SIG-M5 treated with dmso at 0.1 percent for 504 hours (cell line): ENCODE results near the gene NRAP.

ENCODE experiments used
- DNase-seq: peaks from one replicate; lab custom pipeline; 2025; ENCODE audit not compliant: unreplicated experiment; lab: John Stamatoyannopoulos, UW

NRAP gene

GRCh38 chr10:113663908-113664307, at the start of gene NRAP:
NRAP (minus strand) TSS chr10:113664041; CDS start chr10:113663882, 159 bp downstream.
- no peak for DNase-seq

- DNase-seq = no peak
Observed at GRCh38 chr10:113713640-113713982, 49.8 kb upstream of the NRAP start.

GRCh38 chr10:113712755-113713639, 49.2 kb upstream of the NRAP start:
- DNase-seq = no peak

GRCh38 chr10:113712024-113712423, 48.2 kb upstream of the NRAP start:
- no peak for DNase-seq

GRCh38 chr10:113711142-113711541, 47.3 kb upstream of the NRAP start:
- DNase-seq = no peak

GRCh38 chr10:113709221-113709838, 45.5 kb upstream of the NRAP start:
- DNase-seq = no peak

GRCh38 chr10:113708640-113709039, 44.8 kb upstream of the NRAP start:
- DNase-seq = no peak

GRCh38 chr10:113706623-113707022, 42.8 kb upstream of the NRAP start:
- DNase-seq = no peak

- no peak for DNase-seq
Observed at GRCh38 chr10:113705344-113705652, 41.5 kb upstream of the NRAP start.

GRCh38 chr10:113704637-113705343, 40.9 kb upstream of the NRAP start:
- DNase-seq = peak; percentile 14

- no peak for DNase-seq
Observed at GRCh38 chr10:113697595-113697994, 33.8 kb upstream of the NRAP start.

- DNase-seq = no peak
Observed at GRCh38 chr10:113695691-113696090, 31.9 kb upstream of the NRAP start.

- DNase-seq = no peak
Observed at GRCh38 chr10:113693348-113693747, 29.5 kb upstream of the NRAP start.

- no peak for DNase-seq
Observed at GRCh38 chr10:113692271-113692670, 28.4 kb upstream of the NRAP start.

GRCh38 chr10:113691381-113691780, 27.5 kb upstream of the NRAP start:
- DNase-seq = no peak

GRCh38 chr10:113690749-113691148, 26.9 kb upstream of the NRAP start:
- no peak for DNase-seq

- DNase-seq = no peak
Observed at GRCh38 chr10:113689574-113689973, 25.7 kb upstream of the NRAP start.

- DNase-seq = no peak
Observed at GRCh38 chr10:113689057-113689456, 25.2 kb upstream of the NRAP start.

GRCh38 chr10:113687037-113687436, 23.2 kb upstream of the NRAP start:
- no peak for DNase-seq

GRCh38 chr10:113686028-113686427, 22.2 kb upstream of the NRAP start:
- DNase-seq = no peak

- peak; percentile 71 for DNase-seq
Observed at GRCh38 chr10:113683300-113683699, 19.5 kb upstream of the NRAP start.
